ENCODE results near the gene AMFR. TPM values are rescaled to one million over a fixed set of nuclear protein-coding genes. Genes with fewer than 3 reads are reported as not detected.
"Not testable (repeated sequence)": the region's sequence is repeated elsewhere in the genome, so short reads cannot be mapped to it uniquely, and the experiment has no call there.

The AMFR gene
- total and polyA plus RNA-seq, 2 of the 8 experiments (the other 6 are each of a cell fraction or from before 2014, with no cell fraction given), result 18.6 to 21.7 TPM

DNA sequence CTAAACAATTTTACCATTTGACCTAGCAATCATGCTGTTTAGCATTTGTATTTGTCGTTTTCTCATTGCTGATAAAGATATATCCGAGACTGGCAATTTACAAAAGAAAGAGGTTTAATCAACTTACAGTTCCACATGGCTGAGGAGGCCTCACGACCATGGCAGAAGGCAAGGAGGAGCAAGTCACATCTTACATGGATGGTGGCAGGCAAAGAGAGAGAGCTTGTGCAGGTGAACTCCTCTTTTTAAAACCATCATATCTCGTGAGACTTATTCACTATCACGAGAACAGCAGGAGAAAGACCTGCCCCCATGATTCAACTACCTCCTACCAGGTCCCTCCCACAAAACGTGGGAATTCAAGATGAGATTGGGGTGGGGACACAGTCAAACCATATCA is 46.3 kb downstream of the AMFR start:
- H4K91ac ChIP-seq (replicated peaks; ENCODE audit: insufficient read length, low read length); H4K8ac ChIP-seq (ENCODE audit: extremely low read depth, insufficient read depth, low read length); H2BK120ac ChIP-seq (replicated peaks; ENCODE audit: low read depth, low read length); H2BK12ac ChIP-seq (ENCODE audit: low read depth, low read length); H3K18ac ChIP-seq (ENCODE audit: extremely low read depth, low read length); H3K4me1 ChIP-seq (replicated peaks in 1 of 4; ENCODE audit: control insufficient read depth in 3 of 4, insufficient read depth in 4 of 4, low read length in 3 of 4); H3K23me2 ChIP-seq (ENCODE audit: low read depth, low read length); H3K4me2 ChIP-seq (ENCODE audit: insufficient read depth in 1 of 2, low read depth in 2 of 2, low read length in 2 of 2); H3K14ac ChIP-seq (ENCODE audit: insufficient read length); FAIRE-seq; H3K56ac ChIP-seq (replicated peaks; ENCODE audit: insufficient read length, low read depth, low read length); H3K27ac ChIP-seq (ENCODE audit: low read depth, low read length); DNase-seq (ENCODE audit: low read depth in 1 of 2, low spot score in 2 of 2); H2BK20ac ChIP-seq (ENCODE audit: low read length); POLR2A ChIA-PET (ENCODE audit: partially characterized antibody); H3K9ac ChIP-seq (replicated peaks in 1 of 4; ENCODE audit: extremely low read depth in 1 of 4, low read depth in 3 of 4, low read length in 3 of 4); H2BK5ac ChIP-seq (ENCODE audit: low read depth, low read length); H2BK15ac ChIP-seq (ENCODE audit: low read length); H3K27me3 ChIP-seq (replicated peaks in 1 of 4; ENCODE audit: control insufficient read depth in 3 of 4, extremely low read depth in 1 of 4, insufficient read depth in 3 of 4, low read length in 3 of 4); H3K79me1 ChIP-seq (ENCODE audit: low read depth, low read length); H3K4ac ChIP-seq (replicated peaks; ENCODE audit: insufficient read length, low read depth, low read length); H4K20me1 ChIP-seq (replicated peaks in 1 of 2; ENCODE audit: control insufficient read depth in 1 of 2, insufficient read depth in 2 of 2, low read length in 2 of 2); H3K4me3 ChIP-seq (ENCODE audit: extremely low read depth in 1 of 4, insufficient read depth in 2 of 4, low read depth in 3 of 4, low read length in 4 of 4); H4K5ac ChIP-seq (ENCODE audit: insufficient read length, low read depth, low read length); H2AFZ ChIP-seq (ENCODE audit: low read length); H2AK5ac ChIP-seq (ENCODE audit: low read depth, low read length); H3K23ac ChIP-seq (ENCODE audit: insufficient read length); H3K79me2 ChIP-seq (ENCODE audit: control insufficient read depth in 1 of 2, insufficient read depth in 2 of 2, low read length in 2 of 2): not testable (repeated sequence)
- peaks cover 0 to 24% (median 4%) of the 10 kb centered on the region in 4 experiments; a peak in 3 of 8 replicates for H3K36me3 ChIP-seq (ENCODE audit: control insufficient read depth in 2 of 4, insufficient read depth in 4 of 4, low read length in 3 of 4)
- CTCF ChIA-PET (ENCODE audit: partially characterized antibody), result interaction anchor here (1.4 to 1.6 kb wide), 2 partner anchors 22 to 24 kb away, joined by 3 to 4 read pairs; no protein-coding TSS in a partner anchor
- peaks cover 9 to 20% of the 10 kb centered on the region in 2 experiments for H3K9me3 ChIP-seq (ENCODE audit: insufficient read depth in 2 of 2, low read depth in 1 of 2, low read length in 1 of 2)
- 75% methylated on average over 6 of the region's 6 CpGs; no CpG with 5 or more reads in 1 of the 2 experiments for WGBS, 2 experiments (ENCODE audit: extremely low coverage in 1 of 2, insufficient coverage in 1 of 2, insufficient read length in 1 of 2, insufficient replicate concordance in 2 of 2, low coverage in 1 of 2, low lambda C conversion rate in 2 of 2, missing lambda C conversion rate in 1 of 2)

- CTCF ChIA-PET (ENCODE audit: partially characterized antibody), result not testable (repeated sequence)
Measured at GRCh38 chr16:56375792-56376191, 49.6 kb downstream of the AMFR start.

More at GRCh38 chr16:56375792-56376191, 49.6 kb downstream of the AMFR start:
- H3K36me3 ChIP-seq (ENCODE audit: control insufficient read depth in 2 of 4, insufficient read depth in 4 of 4, low read length in 3 of 4), result peaks cover 0 to 13% (median 0%) of the 10 kb centered on the region in 4 experiments; a peak in 2 of 8 replicates
- H3K27me3 ChIP-seq (replicated peaks in 1 of 4; ENCODE audit: control insufficient read depth in 3 of 4, extremely low read depth in 1 of 4, insufficient read depth in 3 of 4, low read length in 3 of 4); H3K14ac ChIP-seq (ENCODE audit: insufficient read length); POLR2A ChIA-PET (ENCODE audit: partially characterized antibody); H4K8ac ChIP-seq (ENCODE audit: extremely low read depth, insufficient read depth, low read length); H3K27ac ChIP-seq (ENCODE audit: low read depth, low read length); H3K23me2 ChIP-seq (ENCODE audit: low read depth, low read length); H3K79me2 ChIP-seq (ENCODE audit: control insufficient read depth in 1 of 2, insufficient read depth in 2 of 2, low read length in 2 of 2); H2BK12ac ChIP-seq (ENCODE audit: low read depth, low read length); FAIRE-seq; H3K4me3 ChIP-seq (ENCODE audit: extremely low read depth in 1 of 4, insufficient read depth in 2 of 4, low read depth in 3 of 4, low read length in 4 of 4); DNase-seq (ENCODE audit: low read depth in 1 of 2, low spot score in 2 of 2); H3K4me2 ChIP-seq (ENCODE audit: insufficient read depth in 1 of 2, low read depth in 2 of 2, low read length in 2 of 2); H3K79me1 ChIP-seq (ENCODE audit: low read depth, low read length); H2BK5ac ChIP-seq (ENCODE audit: low read depth, low read length); H3K23ac ChIP-seq (ENCODE audit: insufficient read length); H4K20me1 ChIP-seq (replicated peaks in 1 of 2; ENCODE audit: control insufficient read depth in 1 of 2, insufficient read depth in 2 of 2, low read length in 2 of 2); H3K4me1 ChIP-seq (replicated peaks in 1 of 4; ENCODE audit: control insufficient read depth in 3 of 4, insufficient read depth in 4 of 4, low read length in 3 of 4); H2AFZ ChIP-seq (ENCODE audit: low read length); H3K18ac ChIP-seq (ENCODE audit: extremely low read depth, low read length); H4K5ac ChIP-seq (ENCODE audit: insufficient read length, low read depth, low read length); H3K56ac ChIP-seq (replicated peaks; ENCODE audit: insufficient read length, low read depth, low read length); H4K91ac ChIP-seq (replicated peaks; ENCODE audit: insufficient read length, low read length); H3K9ac ChIP-seq (replicated peaks in 1 of 4; ENCODE audit: extremely low read depth in 1 of 4, low read depth in 3 of 4, low read length in 3 of 4); H2BK20ac ChIP-seq (ENCODE audit: low read length); H3K4ac ChIP-seq (replicated peaks; ENCODE audit: insufficient read length, low read depth, low read length); H2AK5ac ChIP-seq (ENCODE audit: low read depth, low read length); H2BK15ac ChIP-seq (ENCODE audit: low read length); H2BK120ac ChIP-seq (replicated peaks; ENCODE audit: low read depth, low read length): not testable (repeated sequence)
- 99% methylated on average over 6 of the region's 6 CpGs; no CpG with 5 or more reads in 1 of the 2 experiments for WGBS, 2 experiments (ENCODE audit: extremely low coverage in 1 of 2, insufficient coverage in 1 of 2, insufficient read length in 1 of 2, insufficient replicate concordance in 2 of 2, low coverage in 1 of 2, low lambda C conversion rate in 2 of 2, missing lambda C conversion rate in 1 of 2)
- peaks cover 0 to 10% of the 10 kb centered on the region in 2 experiments; a peak in 2 of 4 replicates for H3K9me3 ChIP-seq (ENCODE audit: insufficient read depth in 2 of 2, low read depth in 1 of 2, low read length in 1 of 2)
